HepG2 (cell line): ENCODE measurements around the gene CPO. TPM values are rescaled to one million over a fixed set of nuclear protein-coding genes. Genes with fewer than 3 reads are reported as not detected.

Experiments
- ATAC-seq: fragments of 200-7000 bp; cut with Tn5 transposase; 3 replicates; pipeline ENCODE4 v1.9.1; 2020; ENCODE audit warnings: mild to moderate bottlenecking, moderate library complexity
- BruUV-seq: library from RNA; stranded (reverse); fragments of 400-500 nt; replicated peaks from 2 replicates; lab custom pipeline; 2021; lab: Mats Ljungman, UMichigan
- CTCF ChIA-PET: fragments of 300-600 bp; formaldehyde crosslinking; extraction: SDS; loops from one replicate; lab custom pipeline; 2021; ENCODE audit warnings: low total read pairs, inconsistent platforms, low intra/inter-chr PET ratio; lab: Yijun Ruan, JAX
- POLR2A ChIA-PET: fragments of 350-600 bp; sonication (Branson Sonifier 250); formaldehyde crosslinking; loops from one replicate; lab custom pipeline; 2020; ENCODE audit warnings: antibody characterized with exemption, inconsistent platforms; lab: Yijun Ruan, JAX
- DNase-seq: peaks from one replicate; pipeline ENCODE4 v3.0.0-alpha.2; 2015; ENCODE audit warnings: low spot score
- FAIRE-seq: peaks from 3 replicates; lab custom pipeline; 2011; peaks lifted over from hg19 to GRCh38; lab: Jason Lieb, UNC
- H2AFZ ChIP-seq: one replicate; pipeline ENCODE4 v1.6.1; 2011; ENCODE audit warnings: low read length, inconsistent platforms
- H3K27ac ChIP-seq: fragments of 300-600 bp; 3 replicates; pipeline ENCODE4 v1.8.0; 2011; ENCODE audit warnings: mixed run types, mild to moderate bottlenecking, mixed read lengths, low read length, inconsistent platforms; ENCODE audit not compliant: insufficient read depth; ENCODE audit errors: extremely low read length
- H3K27me3 ChIP-seq, 2 experiments: fragments of 200-600 bp in 1 of 2; 2 replicates in 1 of 2; 3 replicates in 1 of 2; pipeline versions ENCODE4 v1.6.0 to v1.8.0; 2011; ENCODE audit warnings: low read length in 2 of 2, mild to moderate bottlenecking in 2 of 2, moderate library complexity in 2 of 2, inconsistent platforms in 1 of 2; ENCODE audit not compliant: insufficient read depth in 2 of 2, control insufficient read depth in 1 of 2
- H3K36me3 ChIP-seq, 2 experiments: fragments of 200-600 bp in 1 of 2; replicated peaks in 1 of 2; 2 replicates in 1 of 2; 3 replicates in 1 of 2; pipeline versions ENCODE4 v1.5.1 to v1.8.0; 2011; ENCODE audit warnings: low read length in 2 of 2, inconsistent platforms in 1 of 2; ENCODE audit not compliant: insufficient read depth in 2 of 2, control insufficient read depth in 1 of 2
- H3K4me1 ChIP-seq: 2 replicates; pipeline ENCODE4 v1.5.1; 2012; ENCODE audit warnings: low read length, inconsistent platforms; ENCODE audit not compliant: insufficient read depth
- H3K4me2 ChIP-seq: 2 replicates; pipeline ENCODE4 v1.6.0; 2011; ENCODE audit warnings: low read depth, low read length, inconsistent platforms
- H3K4me3 ChIP-seq, 3 experiments: fragments of 200-600 bp in 1 of 3; sonication (generic), shearing (Covaris generic) in 1 of 3; replicated peaks in 1 of 3; 2 replicates each; pipeline ENCODE4 v1.5.1; 2011 to 2016; ENCODE audit warnings: low read length in 3 of 3, inconsistent platforms in 2 of 3, low read depth in 2 of 3, mild to moderate bottlenecking in 2 of 3, control low read depth in 1 of 3, mixed read lengths in 1 of 3; ENCODE audit not compliant: insufficient read depth in 1 of 3
- H3K79me2 ChIP-seq: one replicate; pipeline ENCODE4 v1.6.1; 2011; ENCODE audit warnings: low read length, inconsistent platforms; ENCODE audit not compliant: insufficient read depth
- H3K9ac ChIP-seq: 2 replicates; pipeline ENCODE4 v1.6.0; 2011; ENCODE audit warnings: mild to moderate bottlenecking, low read depth, low read length, inconsistent platforms; ENCODE audit not compliant: insufficient read depth
- H3K9me3 ChIP-seq: 2 replicates; pipeline ENCODE4 v1.5.1; 2012; ENCODE audit warnings: mild to moderate bottlenecking, low read length
- H4K20me1 ChIP-seq: 2 replicates; pipeline ENCODE4 v1.6.0; 2011; ENCODE audit warnings: inconsistent platforms, mild to moderate bottlenecking, low read length, moderate library complexity; ENCODE audit not compliant: insufficient read depth
- BRF2 ChIP-seq: sonication (generic); formaldehyde crosslinking; IDR thresholded peaks from 2 replicates; pipeline ENCODE4 v1.8.1; 2022; ENCODE audit warnings: mild to moderate bottlenecking, missing genetic modification reagents
- CEBPG ChIP-seq: IDR thresholded peaks from 2 replicates; pipeline ENCODE4 v1.6.1; 2016
- HMGXB4 ChIP-seq, 2 experiments: sonication (generic) in 1 of 2; formaldehyde crosslinking in 1 of 2; IDR thresholded peaks; 2 replicates each; pipeline versions ENCODE4 v1.4.0 to v1.6.1; 2018 to 2020; ENCODE audit warnings: missing genetic modification reagents in 2 of 2, borderline replicate concordance in 1 of 2, low read depth in 1 of 2, mild to moderate bottlenecking in 1 of 2, missing biosample characterization in 1 of 2
- JUND ChIP-seq: sonication (generic); formaldehyde crosslinking; IDR thresholded peaks from 2 replicates; pipeline ENCODE4 v1.8.0; 2022; ENCODE audit warnings: mild to moderate bottlenecking, missing genetic modification reagents
- MATR3 ChIP-seq: sonication (generic); formaldehyde crosslinking; IDR thresholded peaks from 2 replicates; pipeline ENCODE4 v1.4.0; 2020; ENCODE audit warnings: missing genetic modification reagents
- NFE2 ChIP-seq: sonication (generic); formaldehyde crosslinking; IDR thresholded peaks from 2 replicates; pipeline ENCODE4 v1.4.0; 2020; ENCODE audit warnings: missing genetic modification reagents
- PHB2 ChIP-seq: fragments of 450-650 bp; IDR thresholded peaks from 2 replicates; pipeline ENCODE4 v1.6.1; 2018; ENCODE audit not compliant: partially characterized antibody
- RBFOX2 ChIP-seq: fragments of 200-400 bp; formaldehyde crosslinking; IDR thresholded peaks from 2 replicates; pipeline ENCODE4 v1.6.1; 2017; ENCODE audit warnings: low read depth, mild to moderate bottlenecking, low read length
- RBM39 ChIP-seq: fragments of 200-400 bp; formaldehyde crosslinking; IDR thresholded peaks from one replicate; pipeline ENCODE4 v1.6.1; 2018; ENCODE audit warnings: antibody characterized with exemption, mild to moderate bottlenecking, low read depth, low read length; ENCODE audit not compliant: poor library complexity, severe bottlenecking
- SIN3B ChIP-seq: fragments of 150-350 bp; IDR thresholded peaks from 2 replicates; pipeline ENCODE4 v1.6.1; 2014; ENCODE audit warnings: low read length
- SNAPC2 ChIP-seq: sonication (generic); formaldehyde crosslinking; IDR thresholded peaks from 2 replicates; pipeline ENCODE4 v1.8.1; 2022; ENCODE audit warnings: mild to moderate bottlenecking, missing genetic modification reagents
- ZNF550 ChIP-seq: sonication (generic); formaldehyde crosslinking; IDR thresholded peaks from 2 replicates; pipeline ENCODE4 v1.4.0; 2020; ENCODE audit warnings: mild to moderate bottlenecking, missing genetic modification reagents, borderline replicate concordance
- ZNF850 ChIP-seq: sonication (generic); formaldehyde crosslinking; conservative IDR thresholded peaks from 2 replicates; pipeline ENCODE4 v1.9.0; 2021; ENCODE audit warnings: mild to moderate bottlenecking, missing genetic modification reagents
- WGBS: methylation state at CpG from one replicate; pipeline ENCODE4 v1.1.6; 2017; ENCODE audit warnings: low lambda C conversion rate; 5-methylcytosine and 5-hydroxymethylcytosine counted together
- in situ Hi-C: cut with HindIII; loops from 2 replicates; pipeline ENCODE4 v1.10.0; 2017; ENCODE audit warnings: low pct_unique_long_range_greater_than_20kb; ENCODE audit not compliant: extremely low pct_ligation_motif_present
- intact Hi-C: fragments of 100-400 bp; cut with micrococcal nuclease; formaldehyde crosslinking; loops from one replicate; pipeline ENCODE4 v1.10.0; 2022; ENCODE audit not compliant: unreplicated experiment
- polyA plus RNA-seq, 8 experiments: library from polyadenylated mRNA; depleted of rRNA in 3 of 8; stranded (reverse) in 7 of 8; unstranded in 1 of 8; fragments of >200 nt; fragmentation: Illumina TruSeq in 4 of 8; extraction: Trizol in 4 of 8; gene quantifications; 2 replicates each; pipeline versions ENCODE4 v1.2.1 to v1.2.3, GENCODE V29; 2011 to 2016; ENCODE audit warnings: low read depth in 4 of 8, missing spikeins in 1 of 8, mixed read lengths in 1 of 8; ENCODE audit not compliant: insufficient read depth in 1 of 8
- total RNA-seq, 5 experiments: library from RNA; depleted of rRNA; stranded (reverse); fragments of >200 nt; fragmentation: Illumina TruSeq; extraction: Trizol; gene quantifications; 2 replicates each; pipeline ENCODE4 v1.2.3, GENCODE V29; 2016; ENCODE audit warnings: low read depth in 1 of 5

Gene CPO
- total and polyA plus RNA-seq, 2 of the 13 experiments (the other 11 are each of a cell fraction or from before 2014, with no cell fraction given): 0.07 TPM; not detected in 1

GRCh38 chr2:206978746-206979145, 39.4 kb downstream of the CPO start:
- ATAC-seq (no peak), FAIRE-seq (no peak)
- POLR2A ChIA-PET: no interaction called here

More at GRCh38 chr2:206978746-206979145, 39.4 kb downstream of the CPO start:
- H3K4me1 ChIP-seq: no peaks in the 10 kb centered on the region
- H3K4me3 ChIP-seq: no peak overlapping the region
- in situ Hi-C loops (no loop called here), intact Hi-C loops (no loop called here)
- H4K20me1 ChIP-seq: no peaks in the 10 kb centered on the region
- no TSS peak for BruUV-seq
- no peaks in the 10 kb centered on the region for H3K79me2 ChIP-seq
- TF ChIP-seq CEBPG (no peak), NFE2 (no peak), HMGXB4 (CRISPR knock-in tag; IDR thresholded peaks at IDR 0.05; ENCODE audit: borderline replicate concordance in 1 of 2, low read depth in 1 of 2) (no peak), JUND (CRISPR knock-in tag) (no peak), SNAPC2 (no peak), PHB2 (no peak), ZNF850 (CRISPR knock-in tag) (no peak), RBM39 (no peak), RBFOX2 (no peak), MATR3 (CRISPR knock-in tag) (no peak), ZNF550 (CRISPR knock-in tag) (no peak), BRF2 (CRISPR knock-in tag) (no peak), SIN3B (no peak)
- H3K36me3 ChIP-seq: no peaks in the 10 kb centered on the region
- H3K27me3 ChIP-seq: peaks cover 0 to 6% of the 10 kb centered on the region in 2 experiments; a peak in 1 of 5 replicates
- no peak overlapping the region for H3K27ac ChIP-seq
- DNase-seq: no peak
- H3K9me3 ChIP-seq: peaks cover 8% of the 10 kb centered on the region
- no peak overlapping the region for H2AFZ ChIP-seq
- CTCF ChIA-PET: no interaction called here
- no peak overlapping the region for H3K4me2 ChIP-seq
- WGBS: 64% methylated on average over 5 of the region's 5 CpGs
- H3K9ac ChIP-seq: no peak overlapping the region
